Fibroblast of mammary gland (primary cell): ENCODE measurements around the gene STK39.

Source experiments
- DNase-seq: peaks from one replicate; pipeline ENCODE4 v3.0.0-alpha.2; 2010; ENCODE audit warnings: low read depth
- H3K4me3 ChIP-seq: 2 replicates; pipeline ENCODE4 v1.5.1; 2011; ENCODE audit warnings: low read depth, mild to moderate bottlenecking, low read length, moderate library complexity; ENCODE audit not compliant: control insufficient read depth
- CTCF ChIP-seq: conservative IDR thresholded peaks from 2 replicates; pipeline ENCODE4 v1.5.1; 2011; ENCODE audit warnings: low read depth, low read length, inconsistent platforms; ENCODE audit not compliant: control insufficient read depth, insufficient read depth

STK39 gene

GRCh38 chr2:168149150-168149974 lies 98.0 kb downstream of the STK39 start:
- TF ChIP-seq CTCF = no peak
- no peak overlapping the region for H3K4me3 ChIP-seq
- peak; percentile 35 for DNase-seq

- no peak for TF ChIP-seq CTCF
- DNase-seq = no peak
- H3K4me3 ChIP-seq = no peak overlapping the region
Measured at GRCh38 chr2:168147830-168148794, 99.3 kb downstream of the STK39 start.

GRCh38 chr2:168146892-168147810 lies 100.2 kb downstream of the STK39 start:
- TF ChIP-seq CTCF = no peak
- DNase-seq = no peak
- H3K4me3 ChIP-seq = no peak overlapping the region

GRCh38 chr2:168145426-168146310 lies 101.7 kb downstream of the STK39 start:
- TF ChIP-seq CTCF = no peak
- DNase-seq = no peak

GRCh38 chr2:168145011-168145410 lies 102.4 kb downstream of the STK39 start:
- TF ChIP-seq CTCF = no peak

More at GRCh38 chr2:168145426-168146310, 101.7 kb downstream of the STK39 start:
- no peak overlapping the region for H3K4me3 ChIP-seq

GRCh38 chr2:168143813-168144212 lies 103.6 kb downstream of the STK39 start:
- DNase-seq = no peak
- no peak for TF ChIP-seq CTCF
- H3K4me3 ChIP-seq = no peak overlapping the region

More at GRCh38 chr2:168145011-168145410, 102.4 kb downstream of the STK39 start:
- no peak for DNase-seq
- H3K4me3 ChIP-seq = no peak overlapping the region
